Right atrium auricular region (tissue), 2 donors: ENCODE measurements around the gene MT3. TPM values are rescaled to one million over a fixed set of nuclear protein-coding genes. Genes with fewer than 3 reads are reported as not detected.
A peak's percentile ranks its signal among the peaks of the same experiment; 100 is the strongest.
"Not testable (repeated sequence)": the region's sequence is repeated elsewhere in the genome, so short reads cannot be mapped to it uniquely, and the experiment has no call there.

Experiments used
- DNase-seq: peaks from one replicate; pipeline ENCODE4 v3.0.0-alpha.2; 2019; ENCODE audit warnings: low spot score
- H3K27ac ChIP-seq, 2 donors: fragments of 200-600 bp; sonication (generic); 1 replicate in 1 of 2; 2 replicates in 1 of 2; pipeline ENCODE4 v1.5.1; 2016 to 2019
- H3K27me3 ChIP-seq, 2 donors: fragments of 200-600 bp; sonication (generic); one replicate each; pipeline versions ENCODE4 v1.5.1 to v1.6.0; 2017 to 2019
- H3K36me3 ChIP-seq: fragments of 200-600 bp; sonication (generic); one replicate; pipeline ENCODE4 v1.5.1; 2016
- H3K4me1 ChIP-seq, 2 donors: fragments of 200-600 bp; sonication (generic); one replicate each; pipeline versions ENCODE4 v1.5.1 to v1.6.0; 2017 to 2019
- H3K4me3 ChIP-seq, 2 donors: fragments of 200-600 bp; sonication (generic); 1 replicate in 1 of 2; 2 replicates in 1 of 2; pipeline ENCODE4 v1.5.1; 2017 to 2019; ENCODE audit warnings: mild to moderate bottlenecking in 1 of 2, moderate library complexity in 1 of 2
- H3K9me3 ChIP-seq, 2 donors: fragments of 200-600 bp; sonication (generic); one replicate each; pipeline ENCODE4 v1.5.1; 2019
- total RNA-seq, 2 donors: library from RNA; depleted of rRNA; stranded (reverse); fragments of >200 nt; gene quantifications; one replicate each; pipeline ENCODE4 v1.1.0, GENCODE V29; 2016
- TF ChIP-seq, protein P1 (sequence below), 2 donors: fragments of 200-600 bp; sonication (generic); IDR thresholded peaks; one replicate each; pipeline ENCODE4 v1.5.1; 2019; ENCODE audit warnings: antibody characterized with exemption in 2 of 2

MT3 gene
- total RNA-seq, 2 donors from 2014 or later = not detected

DNA sequence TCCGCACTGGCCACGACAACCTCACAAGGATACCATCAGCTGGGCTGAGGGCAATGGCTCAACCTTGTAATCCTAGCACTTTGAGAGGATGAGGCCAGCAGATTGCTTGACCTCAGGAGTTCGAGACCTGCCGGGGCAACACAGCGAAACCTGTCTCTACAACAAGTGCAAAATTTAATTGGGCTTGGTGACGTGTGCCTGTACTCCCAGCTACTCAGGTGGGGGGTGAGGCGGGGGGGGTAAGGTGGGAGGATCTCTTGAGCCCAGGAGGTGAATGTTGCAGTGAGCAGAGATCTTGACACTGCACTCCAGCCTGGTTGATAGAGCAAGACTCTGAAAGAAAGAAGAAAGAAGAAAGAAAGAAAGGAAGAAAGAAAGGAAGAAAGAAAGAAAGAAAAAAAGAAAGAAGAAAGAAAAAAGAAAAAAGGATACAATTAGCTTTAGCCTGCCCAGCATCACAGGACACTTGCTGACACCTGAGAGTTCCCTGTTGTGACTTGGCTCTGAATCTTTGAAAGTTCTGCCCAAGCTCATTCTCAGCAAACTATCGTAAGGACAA is 31.1 kb downstream of the MT3 start:
- Histone ChIP-seq H3K27me3 (no peaks in the 10 kb centered on the region), H3K27ac (peak overlapping the region; percentile 4 to 86), H3K9me3 (no peaks in the 10 kb centered on the region), H3K4me1 (peaks cover 0 to 40% of the 10 kb centered on the region in 2 donors), H3K4me3 (no peak overlapping the region), H3K36me3 (no peaks in the 10 kb centered on the region)
- DNase-seq = no peak
- TF ChIP-seq, protein P1, sequence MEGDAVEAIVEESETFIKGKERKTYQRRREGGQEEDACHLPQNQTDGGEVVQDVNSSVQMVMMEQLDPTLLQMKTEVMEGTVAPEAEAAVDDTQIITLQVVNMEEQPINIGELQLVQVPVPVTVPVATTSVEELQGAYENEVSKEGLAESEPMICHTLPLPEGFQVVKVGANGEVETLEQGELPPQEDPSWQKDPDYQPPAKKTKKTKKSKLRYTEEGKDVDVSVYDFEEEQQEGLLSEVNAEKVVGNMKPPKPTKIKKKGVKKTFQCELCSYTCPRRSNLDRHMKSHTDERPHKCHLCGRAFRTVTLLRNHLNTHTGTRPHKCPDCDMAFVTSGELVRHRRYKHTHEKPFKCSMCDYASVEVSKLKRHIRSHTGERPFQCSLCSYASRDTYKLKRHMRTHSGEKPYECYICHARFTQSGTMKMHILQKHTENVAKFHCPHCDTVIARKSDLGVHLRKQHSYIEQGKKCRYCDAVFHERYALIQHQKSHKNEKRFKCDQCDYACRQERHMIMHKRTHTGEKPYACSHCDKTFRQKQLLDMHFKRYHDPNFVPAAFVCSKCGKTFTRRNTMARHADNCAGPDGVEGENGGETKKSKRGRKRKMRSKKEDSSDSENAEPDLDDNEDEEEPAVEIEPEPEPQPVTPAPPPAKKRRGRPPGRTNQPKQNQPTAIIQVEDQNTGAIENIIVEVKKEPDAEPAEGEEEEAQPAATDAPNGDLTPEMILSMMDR (IDR thresholded peaks at IDR 0.05) = no peak

DNA sequence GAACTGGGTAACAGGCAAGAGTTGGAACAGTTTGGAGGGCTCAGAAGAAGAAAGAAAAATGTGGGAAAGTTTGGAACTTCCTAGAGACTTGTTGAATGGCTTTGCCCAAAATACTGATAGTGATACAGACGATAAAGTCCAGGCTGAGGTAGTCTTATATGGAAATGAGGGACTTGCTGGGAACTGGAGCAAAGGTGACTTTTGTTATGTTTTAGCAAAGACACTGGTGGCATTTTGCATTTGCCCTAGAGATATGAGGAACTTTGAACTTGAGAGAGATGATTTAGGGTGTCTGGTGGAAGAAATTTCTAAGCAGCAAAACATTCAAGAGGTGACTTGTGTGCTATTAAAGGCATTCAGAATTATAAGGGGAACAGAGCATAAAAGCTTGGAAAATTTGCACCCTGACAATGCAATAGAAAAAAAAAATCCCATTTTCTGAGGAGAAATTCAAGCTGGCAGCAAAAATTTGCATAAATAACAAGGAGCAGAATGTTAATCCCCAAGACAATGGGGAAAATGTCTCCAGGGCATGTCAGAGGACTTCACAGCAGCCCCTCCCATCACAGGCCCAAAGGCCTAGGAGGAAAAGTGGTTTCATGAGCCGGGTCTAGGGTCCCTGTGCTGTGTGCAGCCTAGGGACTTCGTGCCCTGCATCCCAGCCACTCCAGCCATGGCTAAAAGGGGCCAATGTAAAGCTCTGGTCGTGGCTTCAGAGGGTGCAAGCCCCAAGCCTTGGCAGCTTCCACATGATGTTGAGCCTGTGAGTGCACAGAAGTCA is 32.5 kb downstream of the MT3 start:
- H3K4me1 ChIP-seq = peaks cover 0 to 46% of the 10 kb centered on the region in 2 donors
- not testable (repeated sequence) for H3K9me3 ChIP-seq, H3K27me3 ChIP-seq, H3K4me3 ChIP-seq, H3K36me3 ChIP-seq, DNase-seq
- peak overlapping the region; percentile 55 to 86 for H3K27ac ChIP-seq

DNA sequence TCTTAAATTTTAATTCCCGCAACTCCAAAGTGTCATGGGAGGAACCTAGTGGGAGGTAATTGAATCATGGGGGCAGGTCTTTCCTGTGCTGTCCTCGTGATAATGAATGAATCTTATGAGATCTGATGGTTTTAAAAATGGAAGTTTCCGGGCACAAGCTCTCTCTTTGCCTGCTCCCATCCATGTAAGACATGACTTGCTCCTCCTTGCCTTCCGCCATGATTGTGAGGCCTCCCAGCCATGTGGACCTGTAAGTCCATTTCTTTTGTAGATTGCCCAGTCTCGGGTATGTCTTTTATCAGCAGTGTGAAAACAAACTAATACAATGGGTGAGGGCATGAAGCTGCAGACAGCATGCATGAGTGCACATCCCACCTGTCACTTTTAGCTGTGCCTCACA is 33.9 kb downstream of the MT3 start:
- not testable (repeated sequence) for H3K9me3 ChIP-seq, H3K36me3 ChIP-seq, DNase-seq, H3K27me3 ChIP-seq, H3K4me3 ChIP-seq
- peak overlapping the region in 1 of 2 donors; percentile 55 for H3K27ac ChIP-seq
- H3K4me1 ChIP-seq = peaks cover 0 to 40% of the 10 kb centered on the region in 2 donors

DNA sequence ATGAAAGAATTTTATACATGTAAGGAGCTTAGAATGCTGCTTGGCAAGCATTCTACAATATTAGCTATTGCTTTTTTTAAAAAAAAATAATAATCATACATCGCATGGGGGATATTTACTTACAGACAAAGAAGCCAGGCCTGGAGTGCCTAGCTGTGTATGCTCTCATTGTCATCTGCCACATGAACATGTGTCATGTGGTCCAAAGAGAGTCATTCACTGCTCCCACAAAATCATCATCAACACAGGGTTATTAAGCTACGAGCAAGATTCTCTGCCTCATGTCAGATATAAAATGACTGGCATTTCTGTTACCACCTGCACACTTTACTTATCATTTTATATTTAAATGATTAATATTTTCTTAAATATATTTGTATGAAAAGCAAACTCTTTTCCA is 34.3 kb downstream of the MT3 start:
- Histone ChIP-seq H3K36me3 (no peaks in the 10 kb centered on the region), H3K4me1 (peaks cover 0 to 37% of the 10 kb centered on the region in 2 donors), H3K27me3 (no peaks in the 10 kb centered on the region), H3K27ac (no peak overlapping the region), H3K4me3 (no peak overlapping the region), H3K9me3 (no peaks in the 10 kb centered on the region)
- DNase-seq = no peak
- TF ChIP-seq, protein P1 (IDR thresholded peaks at IDR 0.05) = no peak

DNA sequence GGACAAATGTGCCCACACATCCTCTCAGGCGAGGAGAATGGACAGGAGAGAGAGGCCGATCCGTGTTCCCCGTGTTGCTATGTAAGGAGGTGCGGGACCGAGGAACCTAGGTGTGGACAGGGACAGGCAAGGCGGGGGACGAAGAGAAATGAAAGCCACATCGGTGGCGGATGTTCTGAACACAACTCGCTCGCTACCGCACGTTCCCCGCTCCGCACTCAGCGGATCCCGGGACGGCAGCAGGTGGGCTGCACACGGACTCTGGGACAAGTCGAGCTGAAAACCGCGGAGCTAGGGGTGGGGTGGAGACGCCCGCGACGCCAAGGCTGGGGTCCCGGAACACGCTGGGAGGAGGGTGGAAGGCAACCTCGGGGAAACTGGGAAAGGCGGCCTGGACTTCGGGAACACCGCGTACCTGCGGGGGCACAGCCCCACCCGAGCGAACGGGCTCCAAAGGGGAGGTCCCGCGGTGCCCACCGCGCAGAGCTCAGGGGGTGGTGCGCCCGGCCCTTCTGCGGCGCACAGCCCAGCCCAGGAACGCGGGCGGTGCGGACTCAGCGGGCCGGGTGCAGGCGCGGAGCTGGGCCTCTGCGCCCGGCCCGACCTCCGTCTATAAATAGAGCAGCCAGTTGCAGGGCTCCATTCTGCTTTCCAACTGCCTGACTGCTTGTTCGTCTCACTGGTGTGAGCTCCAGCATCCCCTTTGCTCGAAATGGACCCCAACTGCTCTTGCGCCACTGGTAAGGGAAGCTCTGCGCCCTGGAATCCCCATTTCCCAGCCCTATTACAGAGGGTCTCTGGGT is 36.0 kb downstream of the MT3 start, which contains the start of gene MT1E:
TSS of gene MT1E (plus strand) at position 642 of the 803 bp plus-strand sequence. CDS start at position 713, 71 bp downstream.
- H3K4me1 ChIP-seq = peaks cover 0 to 34% of the 10 kb centered on the region in 2 donors
- peak; percentile 89 for DNase-seq
- no peaks in the 10 kb centered on the region for H3K36me3 ChIP-seq
- no peaks in the 10 kb centered on the region for H3K27me3 ChIP-seq
- H3K9me3 ChIP-seq = no peaks in the 10 kb centered on the region
- TF ChIP-seq, protein P1 (IDR thresholded peaks at IDR 0.05) = peak in 1 of 2 donors; percentile 20
- peak within 1 kb of the TSS; percentile 47 to 70 for H3K4me3 ChIP-seq
- H3K27ac ChIP-seq = peak within 1 kb of the TSS; percentile 96

DNA sequence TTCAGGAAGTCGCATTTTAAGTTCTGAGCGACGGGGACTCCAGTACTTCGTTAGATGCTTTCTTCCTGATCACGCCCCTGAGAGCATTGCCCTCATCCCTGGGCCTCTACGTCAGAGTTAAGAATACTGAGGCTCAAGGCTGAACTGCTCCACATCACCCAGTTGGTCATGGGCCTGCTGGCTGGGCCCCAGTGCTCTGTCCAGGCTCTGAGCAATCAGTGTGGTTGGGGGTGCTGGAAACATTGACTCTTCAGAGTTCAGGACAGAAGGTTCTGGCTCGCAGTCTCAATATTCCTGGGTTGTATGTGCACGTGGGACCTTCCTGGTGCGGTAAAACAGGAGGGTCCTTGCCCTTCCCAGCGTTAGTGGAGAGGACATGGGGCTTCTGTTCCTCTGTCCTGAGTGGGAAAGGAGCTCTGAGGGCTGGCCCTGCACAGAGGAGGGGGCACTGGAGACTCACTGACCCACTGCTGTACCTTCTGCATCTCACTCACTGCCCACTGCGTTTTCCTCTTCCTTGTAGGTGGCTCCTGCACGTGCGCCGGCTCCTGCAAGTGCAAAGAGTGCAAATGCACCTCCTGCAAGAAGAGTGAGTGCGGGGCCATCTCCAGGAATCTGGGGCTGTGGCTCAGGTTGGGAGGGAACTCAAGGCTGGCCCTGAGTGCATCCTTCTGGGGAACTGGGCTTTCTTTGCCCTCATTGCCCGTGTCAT is 36.8 kb downstream of the MT3 start:
- Histone ChIP-seq H3K36me3 (no peaks in the 10 kb centered on the region), H3K4me3 (peak overlapping the region; percentile 47 to 70), H3K27ac (peak overlapping the region; percentile 96), H3K9me3 (no peaks in the 10 kb centered on the region), H3K4me1 (peaks cover 0 to 34% of the 10 kb centered on the region in 2 donors), H3K27me3 (no peaks in the 10 kb centered on the region)
- DNase-seq = no peak
- TF ChIP-seq, protein P1 (IDR thresholded peaks at IDR 0.05) = no peak
